Measurements from ENCODE around the gene YWHAH. TPM values are rescaled to one million over a fixed set of nuclear protein-coding genes. Genes with fewer than 3 reads are reported as not detected.
A peak's percentile ranks its signal among the peaks of the same experiment; 100 is the strongest.

YWHAH gene
- total and polyA plus RNA-seq, 2 of the 4 experiments (the other 2 are of a cell fraction) = 147 to 173 TPM

- dilution Hi-C loops (cut with HindIII; ENCODE audit: low sequenced_read_pairs, unreplicated experiment) (no loop called here), in situ Hi-C loops (cut with MboI; ENCODE audit: low sequenced_read_pairs) (loop anchor here (25.0 kb wide), 2 partner anchors 388 to 862 kb away; partner anchors contain the start of gene TIMP3), intact Hi-C loops (cut with micrococcal nuclease) (loop anchor here (5.0 kb wide), 3 partner anchors 123 to 388 kb away; partner anchors contain the start of genes DEPDC5 and PRR14L)
- peak overlapping the region; percentile 52; the same call in 1 of the 2 replicates for H3K23ac ChIP-seq (ENCODE audit: low read depth, low read length)
- CTCF ChIA-PET = no interaction called here
- peaks cover 21% of the 10 kb centered on the region for H3K4me1 ChIP-seq (ENCODE audit: control insufficient read depth, insufficient read depth, low read length)
- no peak overlapping the region for H3K18ac ChIP-seq (ENCODE audit: low read depth, low read length)
- no peak for DNase-seq
- H2AK5ac ChIP-seq (ENCODE audit: low read depth, low read length) = no peak overlapping the region
- no peak overlapping the region; the same call in 1 of the 2 replicates for H3K14ac ChIP-seq (replicated peaks; ENCODE audit: low read depth, low read length)
- H3K9ac ChIP-seq (ENCODE audit: low read depth, low read length) = no peak overlapping the region
- H4K20me1 ChIP-seq (ENCODE audit: insufficient read depth, low read length) = peaks cover 83% of the 10 kb centered on the region
- TF ChIP-seq CHD1 (IDR thresholded peaks at IDR 0.05; ENCODE audit: low read depth, low read length) = no peak
- H2BK20ac ChIP-seq (ENCODE audit: low read depth, low read length) = no peak overlapping the region
- H2BK15ac ChIP-seq (ENCODE audit: low read depth, low read length) = no peak overlapping the region
- H3K27me3 ChIP-seq (ENCODE audit: control insufficient read depth, insufficient read depth, low read length) = no peaks in the 10 kb centered on the region
- H3K27ac ChIP-seq (ENCODE audit: insufficient read depth, low read length) = no peak overlapping the region
- no peak overlapping the region for H3K4me3 ChIP-seq (ENCODE audit: insufficient read depth, low read depth, low read length)
- H4K8ac ChIP-seq (ENCODE audit: low read depth in 2 of 2, low read length in 2 of 2) = no peak overlapping the region
- H3K36me3 ChIP-seq (ENCODE audit: control insufficient read depth, insufficient read depth, low read length) = peaks cover 11% of the 10 kb centered on the region
- BruUV-seq (replicated peaks) = no TSS peak
- H3K4me2 ChIP-seq (ENCODE audit: low read depth, low read length) = no peak overlapping the region
- no peak overlapping the region for H3K56ac ChIP-seq (ENCODE audit: extremely low read depth, insufficient read depth, low read length)
- no peaks in the 10 kb centered on the region for H3K9me3 ChIP-seq (ENCODE audit: control insufficient read depth, insufficient read depth, low read length)
- POLR2A ChIA-PET (ENCODE audit: unreplicated experiment) = no interaction called here
- no peak overlapping the region for H2BK120ac ChIP-seq (ENCODE audit: low read depth, low read length)
- 100% methylated on average over 1 of the region's 4 CpGs; no CpG with 5 or more reads in 1 of the 2 experiments for WGBS, 2 experiments (ENCODE audit: extremely low coverage in 2 of 2, insufficient read length in 1 of 2)
- peaks cover 30% of the 10 kb centered on the region for H3K9me1 ChIP-seq (ENCODE audit: insufficient read depth, low read length)
- no peak overlapping the region for H2AFZ ChIP-seq (replicated peaks; ENCODE audit: low read length, poor library complexity)
- no peak for ATAC-seq (ENCODE audit: low read depth)
- peaks cover 36 to 80% of the 10 kb centered on the region in 2 experiments; a peak in 3 of 4 replicates for H3K79me1 ChIP-seq (ENCODE audit: low read depth in 1 of 2, low read length in 2 of 2)
- no peak overlapping the region for H3K4ac ChIP-seq (ENCODE audit: low read depth, low read length)
- H2AK9ac ChIP-seq (replicated peaks; ENCODE audit: low read depth, low read length, poor library complexity) = no peak overlapping the region
- H4K91ac ChIP-seq (ENCODE audit: insufficient read depth, low read depth, low read length) = no peak overlapping the region
- H4K5ac ChIP-seq (ENCODE audit: low read depth, low read length) = no peak overlapping the region
- H2BK5ac ChIP-seq (ENCODE audit: low read depth, low read length, poor library complexity, severe bottlenecking) = no peak overlapping the region
Observed at GRCh38 chr22:31950226-31950625, 5.9 kb downstream of the YWHAH start.
